Measurements from ENCODE around the gene PTTG2. TPM values are rescaled to one million over a fixed set of nuclear protein-coding genes. Genes with fewer than 3 reads are reported as not detected.

Gene PTTG2
- total and polyA plus RNA-seq, 4 donors: 0.28 TPM; not detected in 3

GRCh38 chr4:37953156-37953555, 7.0 kb upstream of the PTTG2 start:
- Histone ChIP-seq H3K27ac (ENCODE audit: low read depth, low read length) (no peak overlapping the region), H3K4me3 (ENCODE audit: low read depth, low read length) (no peak overlapping the region), H3K27me3 (ENCODE audit: control insufficient read depth, insufficient read depth, low read length) (no peaks in the 10 kb centered on the region), H3K4me1 (ENCODE audit: control insufficient read depth, insufficient read depth, low read length) (no peaks in the 10 kb centered on the region), H3K9me3 (ENCODE audit: control insufficient read depth, insufficient read depth, low read length) (no peaks in the 10 kb centered on the region), H3K36me3 (ENCODE audit: control insufficient read depth, insufficient read depth, low read length) (no peaks in the 10 kb centered on the region)
- peak in 1 of 6 donors; percentile 80 for DNase-seq (ENCODE audit: low read depth in 4 of 6, low spot score in 6 of 6)
- no CpG with 5 or more reads among the region's 1 CpG for WGBS (ENCODE audit: insufficient coverage)

DNA sequence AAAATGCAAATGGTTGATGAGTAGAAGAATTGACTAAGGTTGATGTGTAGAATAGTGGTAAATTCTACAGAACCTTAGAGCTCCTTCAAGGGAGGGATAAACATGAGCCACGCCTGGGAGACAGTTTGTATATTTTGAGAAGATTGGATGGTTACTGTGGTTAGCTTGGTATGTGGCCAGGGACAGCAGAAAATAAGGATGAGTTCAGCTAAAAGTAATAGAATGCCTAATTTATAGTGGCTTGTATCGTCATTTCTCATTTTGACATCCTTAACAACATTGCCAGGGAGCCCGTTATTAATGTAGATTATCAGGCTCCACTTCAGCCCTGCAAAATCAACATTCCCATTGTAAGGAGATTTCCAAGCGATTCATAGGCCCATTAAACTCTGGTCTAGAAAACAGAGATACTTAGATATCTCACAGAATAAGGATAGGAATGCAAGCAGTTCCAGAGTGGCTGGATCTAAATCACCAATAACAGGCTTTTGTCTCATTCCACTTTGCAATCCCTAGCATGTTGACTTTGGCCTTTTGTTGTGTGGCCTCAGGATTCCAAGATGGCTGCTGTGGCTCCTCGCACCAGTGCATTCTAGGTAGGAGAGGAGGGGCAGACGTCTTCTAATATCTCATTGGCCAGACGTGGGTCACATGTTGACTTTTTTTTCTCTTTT, 6.4 kb upstream of the PTTG2 start:
- no peaks in the 10 kb centered on the region for H3K4me1 ChIP-seq (ENCODE audit: control insufficient read depth, insufficient read depth, low read length)
- H3K4me3 ChIP-seq (ENCODE audit: low read depth, low read length): no peak overlapping the region
- no peaks in the 10 kb centered on the region for H3K9me3 ChIP-seq (ENCODE audit: control insufficient read depth, insufficient read depth, low read length)
- no peak for DNase-seq (ENCODE audit: low read depth in 4 of 6, low spot score in 6 of 6)
- H3K27ac ChIP-seq (ENCODE audit: low read depth, low read length): no peak overlapping the region
- WGBS (ENCODE audit: insufficient coverage): 44% methylated on average over 2 of the region's 7 CpGs
- no peaks in the 10 kb centered on the region for H3K27me3 ChIP-seq (ENCODE audit: control insufficient read depth, insufficient read depth, low read length)
- H3K36me3 ChIP-seq (ENCODE audit: control insufficient read depth, insufficient read depth, low read length): no peaks in the 10 kb centered on the region

DNA sequence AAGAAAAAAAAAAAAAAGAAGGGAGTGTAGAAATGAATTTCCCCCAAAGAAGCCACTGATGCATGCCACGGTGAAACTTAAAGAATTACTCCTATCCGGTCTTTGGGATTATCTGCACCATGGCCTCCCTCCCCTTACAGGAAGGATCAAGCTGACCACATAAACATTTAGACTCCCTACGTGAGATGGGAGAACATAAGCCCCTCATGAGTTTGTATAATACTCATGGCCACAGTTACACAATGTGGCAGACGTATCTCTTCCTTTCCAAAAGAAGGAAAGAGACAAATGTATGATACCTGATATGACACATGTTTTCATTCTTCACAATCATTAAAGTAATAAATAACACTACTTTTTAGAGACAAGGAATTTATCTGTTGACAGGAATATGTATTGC, 3.3 kb upstream of the PTTG2 start:
- H3K27ac ChIP-seq (ENCODE audit: low read depth, low read length): no peak overlapping the region
- DNase-seq (ENCODE audit: low read depth in 4 of 6, low spot score in 6 of 6): no peak
- H3K4me3 ChIP-seq (ENCODE audit: low read depth, low read length): no peak overlapping the region
- H3K27me3 ChIP-seq (ENCODE audit: control insufficient read depth, insufficient read depth, low read length): no peaks in the 10 kb centered on the region
- H3K4me1 ChIP-seq (ENCODE audit: control insufficient read depth, insufficient read depth, low read length): no peaks in the 10 kb centered on the region
- WGBS (ENCODE audit: insufficient coverage): no CpG with 5 or more reads among the region's 4 CpGs
- H3K9me3 ChIP-seq (ENCODE audit: control insufficient read depth, insufficient read depth, low read length): no peaks in the 10 kb centered on the region
- no peaks in the 10 kb centered on the region for H3K36me3 ChIP-seq (ENCODE audit: control insufficient read depth, insufficient read depth, low read length)

DNA sequence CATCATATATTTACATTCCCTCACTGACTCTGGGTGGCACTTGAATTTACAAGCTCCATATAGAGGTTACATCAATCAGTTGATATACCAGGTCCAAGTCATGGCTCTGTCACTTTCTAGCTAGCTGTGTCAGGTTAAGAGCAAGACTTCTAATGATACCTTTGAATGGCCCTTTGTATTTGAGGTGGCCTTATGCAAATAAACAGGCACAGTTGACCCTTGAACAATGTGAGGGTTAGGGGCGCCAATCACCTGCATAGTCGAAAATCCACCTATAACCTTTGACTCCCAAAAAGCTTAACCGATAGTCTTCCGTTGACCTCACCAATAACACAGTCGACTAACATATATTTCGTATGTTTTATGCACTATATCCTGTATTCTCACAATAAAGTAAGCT, 1.3 kb upstream of the PTTG2 start:
- 72% methylated on average over 2 of the region's 6 CpGs for WGBS (ENCODE audit: insufficient coverage)
- no peak overlapping the region for H3K27ac ChIP-seq (ENCODE audit: low read depth, low read length)
- H3K27me3 ChIP-seq (ENCODE audit: control insufficient read depth, insufficient read depth, low read length): no peaks in the 10 kb centered on the region
- no peaks in the 10 kb centered on the region for H3K36me3 ChIP-seq (ENCODE audit: control insufficient read depth, insufficient read depth, low read length)
- DNase-seq (ENCODE audit: low read depth in 4 of 6, low spot score in 6 of 6): no peak
- H3K4me1 ChIP-seq (ENCODE audit: control insufficient read depth, insufficient read depth, low read length): no peaks in the 10 kb centered on the region
- no peaks in the 10 kb centered on the region for H3K9me3 ChIP-seq (ENCODE audit: control insufficient read depth, insufficient read depth, low read length)
- H3K4me3 ChIP-seq (ENCODE audit: low read depth, low read length): no peak overlapping the region

- Histone ChIP-seq H3K27me3 (ENCODE audit: control insufficient read depth, insufficient read depth, low read length) (no peaks in the 10 kb centered on the region), H3K4me3 (ENCODE audit: low read depth, low read length) (no peak overlapping the region), H3K9me3 (ENCODE audit: control insufficient read depth, insufficient read depth, low read length) (no peaks in the 10 kb centered on the region), H3K27ac (ENCODE audit: low read depth, low read length) (no peak overlapping the region), H3K4me1 (ENCODE audit: control insufficient read depth, insufficient read depth, low read length) (no peaks in the 10 kb centered on the region), H3K36me3 (ENCODE audit: control insufficient read depth, insufficient read depth, low read length) (no peaks in the 10 kb centered on the region)
- WGBS (ENCODE audit: insufficient coverage): 83% methylated on average over 1 of the region's 5 CpGs
- no peak for DNase-seq (ENCODE audit: low read depth in 4 of 6, low spot score in 6 of 6)
These were observed 667 bp downstream of the PTTG2 start for GRCh38 chr4:37960679-37961450.

DNA sequence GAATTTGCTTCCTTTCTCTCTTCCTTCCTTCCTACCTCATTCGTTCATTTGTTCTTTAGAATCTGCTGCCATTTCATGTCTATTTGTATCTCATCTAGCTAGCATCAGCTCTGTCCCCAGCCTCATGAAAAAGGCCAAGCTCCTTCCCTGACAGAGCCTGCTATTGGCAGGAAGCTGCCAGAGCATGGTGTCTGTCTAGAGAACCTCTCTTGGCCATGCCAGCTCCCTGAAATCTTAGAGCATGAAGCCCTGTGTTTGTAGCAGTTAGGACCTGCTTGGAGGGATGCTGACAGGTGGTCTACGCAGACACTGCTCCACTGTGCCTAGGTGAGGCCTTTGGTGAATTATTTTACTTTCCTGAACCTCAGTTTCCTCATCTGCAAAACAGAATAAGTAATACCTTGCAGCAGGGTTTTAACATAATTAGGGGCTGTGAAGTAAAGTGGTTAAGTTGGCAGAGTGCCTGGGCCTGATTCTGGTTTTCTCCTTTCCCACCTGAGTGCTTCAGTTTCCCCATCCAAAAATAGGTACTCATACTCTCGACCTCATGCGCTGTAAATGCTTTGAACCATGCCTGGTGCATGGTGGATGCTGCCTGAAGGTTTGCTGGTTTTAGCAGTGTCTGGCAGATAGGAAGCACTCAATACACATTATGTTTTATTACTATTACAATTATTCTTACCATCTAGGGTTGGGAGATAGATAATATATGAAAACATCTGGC, 4.7 kb downstream of the PTTG2 start:
- Histone ChIP-seq H3K27me3 (ENCODE audit: control insufficient read depth, insufficient read depth, low read length) (no peaks in the 10 kb centered on the region), H3K4me3 (ENCODE audit: low read depth, low read length) (no peak overlapping the region), H3K36me3 (ENCODE audit: control insufficient read depth, insufficient read depth, low read length) (no peaks in the 10 kb centered on the region), H3K4me1 (ENCODE audit: control insufficient read depth, insufficient read depth, low read length) (no peaks in the 10 kb centered on the region), H3K27ac (ENCODE audit: low read depth, low read length) (no peak overlapping the region), H3K9me3 (ENCODE audit: control insufficient read depth, insufficient read depth, low read length) (no peaks in the 10 kb centered on the region)
- WGBS (ENCODE audit: insufficient coverage): 92% methylated on average over 1 of the region's 4 CpGs
- no peak for DNase-seq (ENCODE audit: low read depth in 4 of 6, low spot score in 6 of 6)

GRCh38 chr4:37966044-37966443, 5.8 kb downstream of the PTTG2 start:
- H3K9me3 ChIP-seq (ENCODE audit: control insufficient read depth, insufficient read depth, low read length): no peaks in the 10 kb centered on the region
- 70% methylated on average over 2 of the region's 3 CpGs for WGBS (ENCODE audit: insufficient coverage)
- no peaks in the 10 kb centered on the region for H3K36me3 ChIP-seq (ENCODE audit: control insufficient read depth, insufficient read depth, low read length)
- H3K4me1 ChIP-seq (ENCODE audit: control insufficient read depth, insufficient read depth, low read length): no peaks in the 10 kb centered on the region
- no peak overlapping the region for H3K4me3 ChIP-seq (ENCODE audit: low read depth, low read length)
- H3K27me3 ChIP-seq (ENCODE audit: control insufficient read depth, insufficient read depth, low read length): no peaks in the 10 kb centered on the region
- H3K27ac ChIP-seq (ENCODE audit: low read depth, low read length): no peak overlapping the region
- DNase-seq (ENCODE audit: low read depth in 4 of 6, low spot score in 6 of 6): no peak

DNA sequence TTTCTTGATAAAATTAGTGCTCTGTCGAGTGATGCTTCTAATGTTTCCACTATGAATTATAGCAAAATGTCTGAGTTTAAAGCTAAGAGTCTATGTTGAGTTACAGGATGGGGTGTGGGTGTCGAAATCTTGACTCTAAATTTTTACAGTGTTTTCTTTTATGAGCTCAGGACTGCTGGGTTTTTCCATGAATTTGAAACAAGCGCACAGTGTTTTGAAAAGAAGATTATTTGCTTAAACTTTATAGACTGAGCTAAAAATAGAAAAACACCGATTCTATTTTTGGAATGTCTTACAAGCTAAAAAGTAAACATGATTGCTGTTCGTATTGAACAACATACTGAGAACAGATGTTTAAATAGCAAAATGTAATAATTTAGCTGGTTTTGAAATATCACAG, 7.5 kb downstream of the PTTG2 start:
- Histone ChIP-seq H3K27me3 (ENCODE audit: control insufficient read depth, insufficient read depth, low read length) (no peaks in the 10 kb centered on the region), H3K9me3 (ENCODE audit: control insufficient read depth, insufficient read depth, low read length) (no peaks in the 10 kb centered on the region), H3K4me3 (ENCODE audit: low read depth, low read length) (no peak overlapping the region), H3K36me3 (ENCODE audit: control insufficient read depth, insufficient read depth, low read length) (no peaks in the 10 kb centered on the region), H3K4me1 (ENCODE audit: control insufficient read depth, insufficient read depth, low read length) (no peaks in the 10 kb centered on the region), H3K27ac (ENCODE audit: low read depth, low read length) (no peak overlapping the region)
- no peak for DNase-seq (ENCODE audit: low read depth in 4 of 6, low spot score in 6 of 6)
- 80% methylated on average over 1 of the region's 5 CpGs for WGBS (ENCODE audit: insufficient coverage)

- H3K27ac ChIP-seq (ENCODE audit: low read depth, low read length): no peak overlapping the region
- no peaks in the 10 kb centered on the region for H3K27me3 ChIP-seq (ENCODE audit: control insufficient read depth, insufficient read depth, low read length)
- no peak overlapping the region for H3K4me3 ChIP-seq (ENCODE audit: low read depth, low read length)
- no peaks in the 10 kb centered on the region for H3K36me3 ChIP-seq (ENCODE audit: control insufficient read depth, insufficient read depth, low read length)
- H3K9me3 ChIP-seq (ENCODE audit: control insufficient read depth, insufficient read depth, low read length): no peaks in the 10 kb centered on the region
- no peak for DNase-seq (ENCODE audit: low read depth in 4 of 6, low spot score in 6 of 6)
- 94% methylated on average over 3 of the region's 3 CpGs for WGBS (ENCODE audit: insufficient coverage)
- no peaks in the 10 kb centered on the region for H3K4me1 ChIP-seq (ENCODE audit: control insufficient read depth, insufficient read depth, low read length)
These were observed 8.5 kb downstream of the PTTG2 start for GRCh38 chr4:37968747-37969146.

All from spinal cord (tissue), 10 donors.